Kidney (tissue), 2 donors: ENCODE measurements around the gene GASK1B. TPM values are rescaled to one million over a fixed set of nuclear protein-coding genes. Genes with fewer than 3 reads are reported as not detected.

Experiments
- polyA plus RNA-seq: library from polyadenylated mRNA; stranded (reverse); fragments of 350-450 nt; fragmentation: Illumina TruSeq; extraction: RNeasy Lipid Tissue Mini Kit (QIAGEN cat#74804); gene quantifications from one replicate; pipeline ENCODE4 v1.2.3, GENCODE V29; 2014; ENCODE audit warnings: low read depth, low replicate concordance; ENCODE audit not compliant: insufficient read depth
- total RNA-seq: library from RNA; stranded (reverse); fragmentation: NEBNext Ultra II Directional; extraction: Animal tissue kit (Norgen Biotek cat#: 25700); gene quantifications from one replicate; pipeline ENCODE4 v1.2.1, GENCODE V29; 2021
- donor health status: DM: yes; HTN: yes; CAD: no.

The GASK1B gene
- total and polyA plus RNA-seq, 2 donors from 2014 or later = 6.5 to 38.6 TPM

Other genes with a start within 250 kb of the GASK1B start
- 9.8 TPM for gene TMEM144, start 37.5 kb upstream of the GASK1B start, total RNA-seq
- gene TMEM144, start 37.5 kb upstream of the GASK1B start, polyA plus RNA-seq = 3.3 TPM